SK-N-SH treated with all-trans-retinoic acid at 6 μM for 48 hours (cell line): ENCODE measurements around the gene SLC30A10.

Experiments
- ARNTL ChIP-seq: fragments of 450-650 bp; formaldehyde crosslinking; IDR thresholded peaks from 2 replicates; pipeline ENCODE4 v1.5.0; 2020; ENCODE audit warnings: low read depth, mild to moderate bottlenecking, moderate library complexity, borderline replicate concordance
- OSR1 ChIP-seq: fragments of 250-450 bp; sonication (Bioruptor Pico); IDR thresholded peaks from 2 replicates; pipeline ENCODE4 v1.8.0; 2022; ENCODE audit warnings: moderate library complexity, mild to moderate bottlenecking, inconsistent platforms
- TF ChIP-seq, protein P1 (sequence below): fragments of 250-450 bp; sonication (Bioruptor Pico); IDR thresholded peaks from 2 replicates; pipeline ENCODE4 v1.8.0; 2020; ENCODE audit warnings: mild to moderate bottlenecking, moderate library complexity, borderline replicate concordance

DNA sequence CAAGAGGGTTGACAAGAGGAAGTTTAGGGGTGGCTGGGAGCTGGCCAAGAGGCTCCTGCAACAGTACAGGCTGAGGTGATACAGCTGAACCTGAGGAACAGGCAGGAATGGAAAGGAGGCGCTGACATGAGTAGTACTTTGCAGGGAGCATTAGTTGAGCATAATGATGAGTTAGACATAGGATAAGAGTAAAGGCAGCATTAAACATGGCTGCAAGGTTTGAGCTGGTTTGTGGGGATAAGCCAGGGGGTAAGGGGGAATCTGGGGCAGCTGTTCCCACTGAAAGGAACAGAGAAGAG, 20.6 kb downstream of the SLC30A10 start:
- TF ChIP-seq, protein P1, sequence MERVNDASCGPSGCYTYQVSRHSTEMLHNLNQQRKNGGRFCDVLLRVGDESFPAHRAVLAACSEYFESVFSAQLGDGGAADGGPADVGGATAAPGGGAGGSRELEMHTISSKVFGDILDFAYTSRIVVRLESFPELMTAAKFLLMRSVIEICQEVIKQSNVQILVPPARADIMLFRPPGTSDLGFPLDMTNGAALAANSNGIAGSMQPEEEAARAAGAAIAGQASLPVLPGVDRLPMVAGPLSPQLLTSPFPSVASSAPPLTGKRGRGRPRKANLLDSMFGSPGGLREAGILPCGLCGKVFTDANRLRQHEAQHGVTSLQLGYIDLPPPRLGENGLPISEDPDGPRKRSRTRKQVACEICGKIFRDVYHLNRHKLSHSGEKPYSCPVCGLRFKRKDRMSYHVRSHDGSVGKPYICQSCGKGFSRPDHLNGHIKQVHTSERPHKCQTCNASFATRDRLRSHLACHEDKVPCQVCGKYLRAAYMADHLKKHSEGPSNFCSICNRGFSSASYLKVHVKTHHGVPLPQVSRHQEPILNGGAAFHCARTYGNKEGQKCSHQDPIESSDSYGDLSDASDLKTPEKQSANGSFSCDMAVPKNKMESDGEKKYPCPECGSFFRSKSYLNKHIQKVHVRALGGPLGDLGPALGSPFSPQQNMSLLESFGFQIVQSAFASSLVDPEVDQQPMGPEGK (CRISPR knock-in tag), result no peak
- no peak for TF ChIP-seq ARNTL (CRISPR knock-in tag)
- TF ChIP-seq OSR1 (CRISPR knock-in tag), result no peak
